Activated naive CD4-positive, alpha-beta T cell (primary cell): Measurements from ENCODE around the gene FAM209B.
"Not testable (repeated sequence)": the region's sequence is repeated elsewhere in the genome, so short reads cannot be mapped to it uniquely, and the experiment has no call there.

Experiments used
- DNase-seq, 4 experiments: peaks; one replicate each; lab custom pipeline; 2025; lab: John Stamatoyannopoulos, UW

The FAM209B gene, protein sequence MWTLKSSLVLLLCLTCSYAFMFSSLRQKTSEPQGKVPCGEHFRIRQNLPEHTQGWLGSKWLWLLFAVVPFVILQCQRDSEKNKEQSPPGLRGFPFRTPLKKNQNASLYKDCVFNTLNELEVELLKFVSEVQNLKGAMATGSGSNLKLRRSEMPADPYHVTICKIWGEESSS

DNA sequence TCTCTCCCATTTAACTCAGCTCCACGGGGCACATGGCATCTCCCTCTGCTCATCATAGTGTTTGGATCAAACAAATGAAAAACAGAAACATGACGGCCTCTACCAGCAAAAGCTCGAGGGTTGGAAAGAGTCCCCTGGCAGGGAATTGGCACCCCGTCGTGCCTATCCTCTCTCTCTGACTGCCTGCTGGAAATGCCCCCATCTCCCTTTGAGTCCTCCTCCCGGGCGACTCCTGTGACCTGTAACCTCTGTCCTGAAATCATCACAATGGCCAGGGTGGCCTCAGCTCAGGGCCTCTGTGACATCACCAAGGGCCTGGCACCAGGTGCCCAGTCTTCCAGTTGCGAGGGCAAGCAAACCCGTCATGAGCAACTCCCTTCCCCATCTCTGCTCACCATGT, at the start of gene FAM209B:
TSS of gene FAM209B (plus strand) at position 301 of the 400 bp plus-strand sequence. CDS start at position 397, 96 bp downstream.
- not testable (repeated sequence) for DNase-seq

DNA sequence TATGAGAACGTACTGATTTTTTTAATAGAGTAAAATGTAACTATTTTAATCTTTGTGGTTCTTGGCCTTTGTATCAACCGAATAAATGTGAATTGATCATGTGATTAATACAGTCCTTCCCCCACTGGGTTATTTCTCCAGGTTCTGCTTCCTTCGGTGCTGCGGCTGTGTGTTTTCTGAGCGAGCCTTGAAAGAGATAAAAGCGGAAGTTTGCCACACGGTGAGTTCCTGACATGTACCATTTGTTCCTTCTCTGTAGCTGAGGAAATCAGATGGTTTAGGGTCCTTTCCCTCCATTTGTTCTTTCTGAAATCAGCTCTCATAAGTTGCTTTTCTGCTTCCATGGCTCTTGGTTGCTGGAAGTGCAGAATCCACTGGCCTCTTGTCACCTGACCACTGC, 49.1 kb upstream of the FAM209B start:
- DNase-seq: no peak

DNA sequence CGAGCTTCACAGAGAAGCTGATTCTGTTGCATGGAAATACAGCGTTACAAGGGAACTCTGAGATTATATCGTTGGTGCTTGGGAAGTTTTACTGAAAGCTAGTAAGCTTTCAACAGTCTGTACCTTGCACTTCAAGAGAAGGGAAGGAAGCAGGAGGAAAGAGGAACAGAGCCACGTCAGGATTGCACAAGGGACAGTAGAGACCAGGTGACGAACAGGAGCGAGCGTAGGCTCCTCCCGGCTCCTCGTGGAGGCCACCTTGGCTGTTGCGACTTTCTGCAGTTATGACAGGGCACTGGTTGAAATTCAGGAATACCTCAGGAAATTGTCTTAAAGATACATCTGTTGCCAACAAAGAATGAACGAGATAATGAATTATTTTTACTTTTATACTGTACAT, 45.8 kb upstream of the FAM209B start:
- DNase-seq: no peak

DNA sequence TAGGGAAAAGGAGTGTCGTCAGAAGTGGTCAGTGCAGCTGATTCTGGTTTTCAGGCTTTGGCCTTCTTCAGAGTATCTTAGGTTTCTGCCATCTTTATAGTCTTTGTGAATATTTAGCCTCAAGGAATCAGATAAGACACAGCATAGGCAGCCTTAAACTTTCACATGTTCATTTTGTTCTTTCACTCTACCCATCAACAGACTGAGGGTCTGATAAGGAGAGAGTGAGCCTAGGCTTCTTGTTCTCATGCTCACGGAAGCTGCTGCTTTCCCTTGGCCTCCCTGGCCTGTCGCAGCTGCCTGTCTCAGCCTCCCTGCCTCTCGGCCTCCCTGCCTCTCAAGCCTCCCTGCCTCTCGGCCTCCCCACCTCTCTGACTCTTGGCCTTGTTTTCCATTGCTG, 44.5 kb upstream of the FAM209B start:
- DNase-seq: no peak

DNA sequence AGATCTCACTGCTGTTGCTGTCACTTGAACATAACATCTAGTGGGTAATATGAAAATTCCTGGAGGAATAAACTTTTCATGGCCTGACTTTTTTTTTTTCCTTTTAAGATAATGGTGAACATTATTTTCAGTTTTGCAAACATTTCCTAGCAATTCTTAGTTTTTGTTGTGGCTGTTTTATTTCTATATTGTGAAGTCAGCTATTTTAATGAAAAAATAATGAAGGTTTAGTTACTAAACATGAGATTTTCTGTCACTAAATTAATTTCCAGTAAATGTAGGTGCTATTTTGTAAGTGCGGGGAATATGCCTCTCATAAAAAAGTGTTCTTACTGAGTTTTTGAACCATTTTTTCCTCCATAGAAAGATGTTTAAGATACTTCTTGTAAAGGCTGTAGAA, 31.9 kb upstream of the FAM209B start:
- no peak for DNase-seq

DNA sequence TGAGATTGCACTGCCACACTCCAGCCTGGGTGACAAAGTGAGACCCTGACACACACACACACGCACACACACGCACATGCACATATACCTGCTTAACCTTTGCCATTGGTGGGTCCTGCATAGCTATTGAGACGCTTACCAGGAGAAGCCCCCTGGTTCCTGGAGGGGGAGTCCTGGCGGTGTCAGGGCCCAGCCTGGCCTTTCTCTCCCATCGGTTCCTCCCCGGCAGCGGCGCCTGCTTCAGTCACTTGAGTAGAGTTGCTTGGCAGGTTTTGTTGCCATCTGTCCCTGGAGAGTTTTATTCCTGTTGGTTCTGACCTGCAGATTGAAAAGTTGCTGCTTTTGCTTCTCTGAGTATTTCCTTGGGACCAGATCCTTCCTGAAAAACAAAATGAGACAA, 29.1 kb upstream of the FAM209B start:
- DNase-seq: no peak

DNA sequence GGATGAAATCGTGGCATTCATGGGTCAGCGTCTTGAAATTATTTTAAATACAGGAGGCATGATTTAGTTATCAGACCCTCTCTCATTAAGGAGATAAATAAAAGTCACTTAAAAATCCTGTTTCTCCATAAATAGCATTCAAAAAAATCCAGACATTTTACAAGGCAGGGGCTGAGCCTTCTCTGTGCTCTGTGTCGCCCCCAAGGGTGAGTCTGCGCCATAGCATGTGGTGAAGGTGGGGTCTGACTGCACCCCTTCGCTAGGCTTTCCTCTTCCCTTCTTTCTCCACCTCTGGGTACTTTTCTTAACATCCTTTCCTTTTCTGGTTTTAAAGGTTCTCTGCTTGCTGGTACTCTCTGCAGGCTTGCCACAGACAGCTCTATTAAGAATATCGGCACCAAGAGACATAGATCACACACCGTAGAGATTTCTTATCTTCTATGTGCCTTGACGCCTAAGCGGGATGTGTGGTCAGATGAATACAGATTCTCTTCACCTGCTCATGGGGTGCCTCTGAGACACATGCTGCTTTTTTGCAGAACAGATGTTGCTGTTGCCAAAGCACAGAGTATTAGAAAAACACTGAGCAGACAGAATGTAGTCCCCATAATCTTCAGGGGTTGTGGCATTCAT, 28.6 kb upstream of the FAM209B start:
- DNase-seq: peak in 1 of 4 experiments; percentile 3

DNA sequence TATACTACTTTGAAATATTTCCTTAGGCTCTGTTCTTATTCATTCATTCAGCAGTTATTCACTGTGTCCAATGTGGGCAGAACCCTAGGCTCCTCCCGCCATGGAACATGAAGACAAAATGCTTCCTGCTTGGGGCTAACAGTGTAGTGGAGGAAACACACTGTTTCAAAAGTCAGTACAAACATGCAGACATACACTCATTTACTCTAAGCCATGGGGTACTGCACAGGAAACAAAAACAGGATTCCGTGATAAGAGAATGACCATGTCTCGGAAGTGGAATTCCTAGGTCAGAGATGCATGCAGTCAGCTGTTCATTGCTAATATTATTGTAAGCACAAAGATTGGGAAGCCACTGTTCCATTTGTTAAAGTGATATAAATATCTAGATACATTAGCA, 26.9 kb upstream of the FAM209B start:
- DNase-seq: no peak

DNA sequence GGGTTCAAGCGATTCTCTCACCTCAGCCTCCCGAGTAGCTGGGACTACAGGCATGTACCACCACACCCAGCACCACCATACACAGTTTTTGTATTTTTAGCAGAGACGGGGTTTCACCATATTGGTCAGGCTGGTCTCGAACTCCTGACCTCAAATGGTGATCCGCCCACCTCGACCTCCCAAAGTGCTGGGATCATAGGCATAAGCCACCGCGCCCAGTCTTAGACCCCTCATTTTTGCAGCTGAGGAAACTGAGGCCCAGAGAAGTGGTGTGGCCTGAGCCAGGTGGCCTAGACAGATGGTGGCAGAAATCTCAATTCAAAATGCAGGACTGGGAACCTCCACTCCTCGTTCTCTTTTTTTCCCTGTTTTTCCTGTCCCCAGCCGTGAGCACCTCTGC, 21.1 kb upstream of the FAM209B start:
- no peak for DNase-seq

DNA sequence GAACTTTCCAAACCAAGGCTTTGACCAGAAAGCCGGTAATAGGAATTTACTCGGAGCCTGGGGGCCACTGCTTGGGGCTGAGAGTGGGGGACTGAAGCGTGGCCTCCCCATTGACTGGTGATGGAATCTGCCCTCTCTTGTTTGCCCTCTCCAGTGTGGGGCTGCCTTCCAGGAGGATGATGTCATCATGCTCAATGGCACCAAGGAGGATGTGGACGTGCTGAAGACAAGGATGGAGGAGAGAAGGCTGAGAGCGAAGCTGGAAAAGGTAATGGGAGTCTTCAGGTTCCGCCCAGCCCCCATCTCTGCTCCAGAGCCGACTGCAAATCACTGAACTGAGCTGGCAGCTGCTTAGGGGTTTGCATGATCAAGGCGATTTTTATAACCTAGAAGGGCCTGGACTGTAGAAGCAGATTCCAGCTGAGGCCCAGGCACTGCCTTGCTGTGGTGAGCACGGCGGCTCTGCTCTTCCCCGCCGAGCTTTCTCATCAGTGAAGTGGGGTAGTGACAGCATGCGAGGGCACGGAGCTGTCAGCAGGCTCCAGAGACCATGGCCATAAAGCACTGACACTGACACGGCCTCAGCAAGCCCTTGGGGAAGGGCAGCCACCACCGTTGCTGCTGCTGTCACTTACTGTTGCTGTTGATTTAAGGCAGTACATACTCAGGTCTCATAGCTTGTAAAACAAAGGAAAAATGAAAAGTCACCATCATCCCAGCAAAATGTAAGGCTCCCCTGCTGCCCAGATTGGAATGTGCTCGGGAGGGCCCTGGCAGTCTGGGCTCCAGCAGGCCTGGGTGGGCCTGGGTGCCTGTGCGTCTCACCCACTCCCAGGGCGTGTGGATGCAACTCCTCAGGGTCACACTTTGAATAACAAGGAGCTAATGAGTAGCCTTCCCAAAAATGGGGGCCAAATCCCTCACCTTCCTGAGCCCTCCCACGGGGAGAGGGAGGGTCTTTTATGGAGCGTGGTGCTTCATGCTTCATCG, 19.6 kb upstream of the FAM209B start:
- DNase-seq: no peak

DNA sequence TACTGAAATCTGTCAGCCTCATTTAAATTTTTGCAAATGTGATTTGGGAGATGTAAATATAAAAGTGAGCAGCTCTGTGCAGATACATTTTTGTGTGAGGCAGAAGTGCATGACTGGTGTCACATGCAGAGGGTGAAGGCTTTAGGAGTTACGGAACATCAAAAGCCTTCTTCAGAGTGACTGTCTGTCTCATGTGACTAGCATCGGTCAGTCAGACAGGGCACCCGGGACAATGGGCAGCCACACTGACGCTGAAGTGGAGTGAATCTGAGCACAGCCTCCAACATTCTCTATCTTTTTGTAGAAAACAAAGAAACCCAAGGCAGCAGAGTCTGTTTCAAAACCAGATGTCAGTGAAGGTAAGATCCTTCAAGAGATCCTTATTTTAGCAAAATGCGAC, 16.4 kb upstream of the FAM209B start:
- DNase-seq: no peak

DNA sequence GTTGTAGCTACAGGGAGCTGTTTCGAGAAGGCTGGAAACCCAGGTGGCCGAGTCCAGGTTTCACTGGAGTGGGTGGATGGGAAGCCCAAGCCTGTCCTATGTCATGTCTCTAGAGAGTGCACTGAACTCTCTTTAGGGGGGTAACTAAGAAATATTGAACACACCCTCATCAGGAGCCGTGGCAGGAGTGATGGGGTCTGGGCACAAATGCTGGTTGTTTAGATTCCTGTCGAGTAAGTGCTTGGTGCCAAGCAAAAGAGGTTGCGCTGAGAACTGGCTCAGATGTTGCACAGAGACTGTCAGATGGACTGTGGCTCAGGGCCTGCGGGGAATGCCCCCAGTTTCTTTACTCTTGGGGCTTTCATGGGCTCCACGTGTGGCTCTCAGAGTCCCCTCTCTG, 15.8 kb upstream of the FAM209B start:
- no peak for DNase-seq

DNA sequence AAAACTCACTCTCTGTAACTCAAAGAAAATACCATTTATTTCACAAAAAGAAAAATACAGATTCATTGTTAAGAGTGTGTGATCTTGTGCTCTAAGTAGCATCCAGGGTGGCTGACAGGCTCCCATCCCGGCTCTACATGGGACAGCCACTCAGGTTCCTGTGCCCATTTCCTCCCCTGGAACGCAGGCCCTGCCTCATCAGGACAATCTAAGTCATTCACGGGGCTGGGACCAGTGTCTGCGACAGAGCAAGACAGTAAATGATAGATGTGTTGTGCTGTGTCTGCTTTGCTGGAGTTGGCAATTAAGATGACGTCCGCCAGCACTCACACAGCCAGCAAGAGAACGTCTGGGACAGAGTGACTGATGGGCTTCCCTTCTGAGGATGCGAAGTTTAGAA, 15.4 kb upstream of the FAM209B start:
- no peak for DNase-seq

DNA sequence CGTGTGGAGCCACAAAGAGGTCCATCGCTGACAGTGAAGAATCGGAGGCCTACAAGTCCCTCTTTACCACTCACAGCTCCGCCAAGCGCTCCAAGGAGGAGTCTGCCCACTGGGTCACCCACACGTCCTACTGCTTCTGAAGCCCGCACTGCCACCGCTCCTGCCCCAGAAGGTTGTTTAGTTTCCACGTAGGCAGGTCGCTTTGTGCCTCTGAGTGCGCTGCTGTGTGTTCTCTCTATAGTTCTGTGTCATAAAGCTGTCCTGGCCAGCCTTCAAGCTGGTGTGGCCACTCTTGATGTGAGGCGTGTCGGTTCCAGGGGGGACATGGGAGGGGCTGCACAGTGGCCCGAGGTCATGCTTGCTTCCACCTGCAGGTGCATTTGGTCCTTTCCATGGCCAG, 14.9 kb upstream of the FAM209B start:
- no peak for DNase-seq

DNA sequence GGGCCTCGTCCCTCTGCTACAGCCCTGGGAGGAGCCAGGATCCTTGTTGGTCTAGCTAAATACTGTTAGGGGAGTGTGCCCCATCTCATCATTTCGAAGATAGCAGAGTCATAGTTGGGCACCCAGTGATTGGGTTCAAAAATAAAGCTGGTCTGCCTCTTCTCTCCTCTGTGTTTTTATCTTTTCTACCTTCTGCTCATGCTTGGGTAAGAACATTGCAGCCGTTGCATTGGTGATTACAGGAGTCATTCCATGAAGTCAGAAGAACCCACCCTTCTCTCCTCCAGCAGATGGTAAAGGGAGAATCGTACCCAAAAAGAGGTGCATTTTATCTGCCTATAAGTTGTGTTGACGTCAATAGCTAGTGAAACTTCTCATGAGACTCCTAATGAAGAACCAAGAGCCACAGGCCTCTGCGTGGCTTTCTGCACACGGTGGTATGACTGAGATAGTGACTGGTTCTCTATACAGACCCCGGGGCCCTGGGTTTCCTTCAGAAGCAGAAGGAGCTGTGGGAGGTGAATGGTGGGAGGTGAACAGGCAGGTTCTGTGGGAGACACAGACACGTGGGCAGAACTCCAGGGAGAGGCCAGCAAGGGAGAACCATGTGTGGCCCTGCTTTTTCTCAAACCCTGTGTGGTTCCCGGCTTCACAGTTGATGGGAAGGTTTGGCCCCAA, 14.2 kb upstream of the FAM209B start:
- DNase-seq: no peak

DNA sequence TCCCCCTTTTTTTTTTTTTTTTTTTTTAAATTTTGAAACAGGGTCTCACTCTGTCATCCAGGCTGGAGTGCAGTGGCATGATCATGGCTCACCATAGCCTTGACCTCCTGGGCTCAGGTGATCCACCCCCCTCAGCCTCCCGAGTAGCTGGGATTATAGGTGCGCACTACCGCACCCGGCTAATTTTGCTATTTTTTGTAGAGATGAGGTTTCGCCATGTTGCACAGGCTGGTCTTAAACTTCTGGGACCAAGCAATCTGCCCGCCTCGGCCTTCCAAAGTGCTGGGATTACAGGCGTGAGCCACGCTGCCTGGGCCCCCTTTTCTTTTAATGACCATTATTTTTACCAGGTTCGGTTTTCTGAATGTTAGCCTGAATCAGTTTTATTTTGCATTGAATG, 13.5 kb upstream of the FAM209B start:
- no peak for DNase-seq

DNA sequence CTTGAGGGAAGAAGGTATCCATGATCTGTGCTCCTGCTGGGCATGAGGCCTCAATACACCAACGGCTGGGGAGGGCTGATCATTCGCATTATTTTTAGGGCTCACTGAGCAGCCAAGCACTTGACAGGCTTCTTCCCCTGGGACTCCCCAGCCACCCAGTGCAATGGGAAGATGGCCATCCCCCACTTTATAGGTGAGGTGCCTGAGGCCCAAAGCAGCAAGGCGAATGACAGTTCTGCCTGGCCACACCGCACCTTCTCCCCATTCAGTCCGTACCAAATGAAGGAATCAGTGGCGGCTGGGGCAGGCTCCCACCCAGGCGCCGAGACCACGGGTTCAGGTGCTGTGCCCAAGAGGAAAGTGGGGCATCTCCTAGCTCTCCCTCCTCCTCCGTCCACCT, 12.9 kb upstream of the FAM209B start:
- DNase-seq: no peak

DNA sequence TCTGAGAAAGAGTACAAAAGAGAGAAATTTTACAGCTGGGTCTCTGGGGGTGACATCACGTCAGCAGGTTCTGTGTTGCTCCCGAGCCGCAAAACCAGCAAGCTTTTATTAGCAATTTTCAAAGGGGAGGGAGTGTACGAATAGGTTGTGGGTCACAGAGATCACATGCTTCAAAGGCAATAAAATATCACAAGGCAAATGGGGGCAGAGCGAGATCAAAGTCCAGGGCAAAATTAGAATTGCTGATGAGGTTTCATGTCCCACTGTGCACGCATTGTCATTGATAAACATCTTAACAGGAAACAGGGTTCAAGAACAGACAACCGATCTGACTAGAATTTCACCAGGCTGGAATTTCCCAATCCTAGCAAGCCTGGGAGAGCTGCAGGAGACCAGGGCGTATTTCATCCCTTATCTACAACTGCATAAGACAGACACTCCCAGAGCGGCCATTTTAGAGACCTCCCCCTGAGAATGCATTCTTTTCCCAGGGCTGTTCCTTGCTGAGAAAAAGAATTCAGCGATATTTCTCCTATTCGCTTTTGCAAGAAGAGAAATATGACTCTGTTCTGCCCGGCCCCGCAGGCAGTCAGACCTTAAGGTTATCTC, 12.2 kb upstream of the FAM209B start:
- DNase-seq: not testable (repeated sequence)

DNA sequence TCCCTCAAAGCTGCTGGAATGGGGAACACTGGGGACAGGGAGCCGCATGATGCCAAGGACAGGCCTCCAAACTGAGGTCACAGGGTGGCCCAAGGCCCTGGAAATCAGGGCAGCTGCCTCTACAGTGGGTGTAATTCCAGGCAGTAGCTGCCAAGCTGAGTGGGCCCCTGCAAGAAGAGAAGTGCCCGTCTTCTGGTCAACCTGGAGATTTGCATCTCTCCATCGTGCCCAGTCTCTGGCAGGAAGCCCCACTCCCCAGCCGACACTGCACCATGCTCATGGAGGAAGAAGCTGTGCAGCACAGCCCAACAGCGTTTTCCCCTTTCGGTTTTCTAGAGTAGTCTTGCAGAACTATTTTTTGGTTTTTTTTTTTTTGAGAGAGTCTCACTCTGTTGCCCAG, 10.7 kb upstream of the FAM209B start:
- DNase-seq: no peak

DNA sequence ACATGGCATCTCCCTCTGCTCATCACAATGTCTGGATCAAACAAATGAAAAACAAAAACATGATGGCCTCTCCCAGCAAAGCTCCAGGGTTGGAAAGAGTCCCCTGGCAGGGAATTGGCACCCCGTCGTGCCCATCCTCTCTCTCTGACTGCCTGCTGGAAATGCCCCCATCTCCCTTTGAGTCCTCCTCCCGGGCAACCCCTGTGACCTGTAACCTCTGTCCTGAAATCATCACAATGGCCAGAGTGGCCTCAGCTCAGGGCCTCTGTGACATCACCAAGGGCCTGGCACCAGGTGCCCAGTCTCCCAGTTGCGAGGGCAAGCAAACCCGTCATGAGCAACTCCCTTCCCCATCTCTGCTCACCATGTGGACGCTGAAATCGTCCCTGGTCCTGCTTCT, 8.6 kb upstream of the FAM209B start, which contains the start of gene FAM209A:
TSS of gene FAM209A (plus strand) at position 301 of the 400 bp plus-strand sequence. CDS start at position 366, 65 bp downstream.
- DNase-seq: not testable (repeated sequence)

DNA sequence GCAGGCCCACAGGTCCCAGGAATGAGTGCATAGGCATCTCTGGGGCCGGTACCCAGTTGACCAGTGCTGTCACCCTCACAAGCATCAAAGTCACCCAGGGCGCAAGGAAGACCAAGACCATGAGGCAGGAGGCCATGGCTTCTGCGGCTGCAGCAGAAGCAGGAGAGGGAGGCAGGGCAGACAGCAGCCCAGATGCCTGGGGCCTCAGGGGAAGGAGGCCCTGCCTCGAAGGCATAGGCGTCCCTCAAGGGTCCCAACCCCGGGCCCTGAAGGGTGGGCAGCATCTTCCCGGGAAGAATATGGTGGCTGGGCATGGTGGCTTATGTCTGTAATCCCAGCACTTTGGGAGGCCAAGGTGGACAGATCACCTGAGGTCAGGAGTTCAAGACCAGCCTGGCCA, 5.5 kb upstream of the FAM209B start:
- no peak for DNase-seq

DNA sequence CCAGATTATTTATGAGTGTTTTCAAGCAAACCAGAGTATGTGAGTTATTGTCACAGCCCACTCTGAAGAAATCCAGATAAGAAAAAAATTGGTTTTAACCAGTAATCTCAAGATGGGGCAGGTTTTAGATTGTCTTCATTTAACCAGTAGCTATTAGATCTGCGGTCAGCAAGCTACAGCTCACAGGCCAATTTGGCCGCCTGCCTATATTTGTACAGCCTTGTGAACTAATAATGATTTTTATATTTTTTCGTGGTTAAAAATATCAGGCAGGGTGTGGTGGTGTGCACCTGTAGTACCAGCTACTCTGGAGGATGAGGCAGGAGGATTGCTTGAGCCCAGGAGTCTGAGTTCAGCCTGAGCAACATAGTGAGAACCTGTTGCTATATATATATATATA, 5.0 kb downstream of the FAM209B start:
- no peak for DNase-seq
